Posterior vena cava (tissue), 2 donors: ENCODE results near the gene COX10. TPM values are rescaled to one million over a fixed set of nuclear protein-coding genes. Genes with fewer than 3 reads are reported as not detected.
"Not testable (repeated sequence)": the region's sequence is repeated elsewhere in the genome, so short reads cannot be mapped to it uniquely, and the experiment has no call there.

Experiments used
- DNase-seq: peaks from one replicate; pipeline ENCODE4 v3.0.0-alpha.2; 2020; ENCODE audit warnings: low spot score
- intact Hi-C, 2 donors: fragments of 100-400 bp; cut with DNase I; formaldehyde crosslinking; loops; one replicate each; pipeline versions ENCODE4 v1.14.1 to v1.14.2; 2022 to 2023
- total RNA-seq, 2 donors: library from RNA; stranded (reverse); fragmentation: NEBNext Ultra II Directional; extraction: Animal tissue kit (Norgen Biotek cat#: 25700); gene quantifications; one replicate each; pipeline ENCODE4 v1.2.1, GENCODE V29; 2021
- donor health status: DM: yes; HTN: yes; CAD: no.
- donor health status: DM: yes; HTN: yes; CAD: no.

The COX10 gene
- total RNA-seq, 2 donors from 2014 or later, result 11.7 to 16.2 TPM

- intact Hi-C loops, result no loop called here
- no peak for DNase-seq
Observed at GRCh38 chr17:14158707-14159106, 89.4 kb downstream of the COX10 start.

DNA sequence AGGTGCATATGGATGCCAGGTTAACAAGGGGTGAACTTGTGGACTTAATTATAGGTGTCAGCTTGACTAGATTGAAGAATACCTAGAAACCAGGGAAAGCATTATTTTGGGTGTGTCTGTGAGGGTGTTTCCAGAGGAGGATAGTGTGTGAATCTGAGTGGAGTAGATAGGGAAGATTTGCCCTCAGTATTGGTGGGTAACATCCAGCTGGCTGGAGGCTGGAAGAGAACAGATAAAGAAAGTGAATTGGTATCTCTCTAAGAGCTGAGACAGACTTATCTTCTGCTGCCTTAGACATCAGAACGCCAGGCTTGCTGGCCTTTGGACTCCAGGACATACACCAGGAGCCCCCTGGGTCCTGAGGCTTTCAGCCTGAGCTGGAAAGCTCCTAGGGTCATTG lies 92.1 kb downstream of the COX10 start:
- DNase-seq, result no peak
- intact Hi-C loops, result no loop called here

DNA sequence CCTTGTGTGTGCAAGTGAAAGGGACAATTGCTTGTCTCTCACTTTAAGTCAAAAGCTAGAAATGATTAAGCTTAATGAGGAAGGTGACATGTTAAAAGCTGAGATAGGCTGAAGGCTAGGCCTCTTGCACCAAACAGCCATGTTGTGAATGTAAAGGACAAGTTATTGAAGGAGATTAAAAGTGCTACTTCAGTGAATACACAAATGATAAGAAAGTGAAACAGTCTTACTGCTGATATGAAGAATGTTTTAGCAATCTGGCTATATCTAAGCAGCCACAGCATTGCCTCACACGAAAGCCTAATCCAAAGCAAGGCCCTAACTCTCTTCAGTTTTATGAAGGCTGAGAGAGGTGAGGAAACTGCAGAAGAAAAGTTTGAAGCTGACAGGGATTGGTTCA lies 96.3 kb downstream of the COX10 start:
- DNase-seq, result no peak
- intact Hi-C loops, result no loop called here

DNA sequence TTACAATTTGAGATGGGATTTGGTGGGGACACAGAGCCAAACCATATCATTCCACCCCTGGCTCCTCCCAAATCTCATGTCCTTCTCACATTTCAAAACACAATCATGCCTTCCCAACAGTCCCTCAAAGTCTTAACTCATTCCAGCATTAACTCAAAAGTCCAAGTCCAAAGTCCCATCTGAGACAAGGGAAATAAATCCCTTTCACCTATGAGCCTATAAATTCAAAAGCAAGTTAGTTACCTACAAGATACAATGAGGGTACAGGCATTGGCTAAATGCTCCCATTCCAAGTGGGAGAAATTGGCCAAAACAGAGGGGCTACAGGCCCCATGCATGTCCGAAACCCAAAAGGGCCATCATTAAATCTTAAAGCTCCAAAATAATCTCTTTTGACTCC lies 98.5 kb downstream of the COX10 start:
- DNase-seq, intact Hi-C loops: not testable (repeated sequence)

DNA sequence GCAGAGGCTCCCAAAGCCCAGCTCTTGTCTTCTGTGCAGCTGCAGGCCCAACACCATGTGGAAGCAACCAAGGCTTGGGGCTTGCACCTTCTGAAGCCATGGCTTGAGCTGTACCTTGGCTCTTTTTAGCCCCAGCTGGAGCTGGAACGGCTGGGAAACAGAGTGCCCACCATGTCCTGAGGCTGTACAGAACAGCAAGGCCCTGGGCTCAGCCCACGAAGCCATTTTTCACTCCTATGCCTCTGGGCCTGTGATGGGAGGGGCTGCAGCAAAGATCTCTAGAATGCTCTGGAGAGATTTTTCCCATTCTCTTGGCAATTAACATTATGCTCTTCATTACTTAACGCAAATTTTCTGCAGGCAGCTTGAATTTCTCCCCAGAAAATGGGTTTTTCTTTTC lies 99.3 kb downstream of the COX10 start:
- DNase-seq, result no peak
- intact Hi-C loops, result no loop called here

DNA sequence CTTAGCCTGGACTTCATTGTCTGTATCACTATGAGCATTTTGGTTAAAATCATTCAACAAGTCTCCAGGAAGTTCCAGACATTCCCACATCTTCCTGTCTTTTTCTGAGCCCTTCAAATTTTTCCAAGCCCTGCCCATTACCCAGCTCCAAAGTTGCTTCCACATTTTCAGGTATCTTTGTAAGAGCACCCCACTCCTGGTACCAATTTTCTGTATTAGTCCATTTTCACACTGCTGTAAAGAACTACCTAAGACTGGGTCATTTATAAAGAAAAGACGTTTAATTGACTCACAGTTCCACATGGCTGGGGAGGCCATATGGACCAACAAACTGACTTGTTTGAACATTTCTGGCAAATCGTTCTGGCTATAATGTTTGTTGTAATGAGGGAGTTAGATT lies 100.0 kb downstream of the COX10 start:
- intact Hi-C loops, result no loop called here
- DNase-seq, result no peak

GRCh38 chr17:14169901-14170300 lies 100.6 kb downstream of the COX10 start:
- intact Hi-C loops, result loop anchor here in 1 of 2 donors (10.0 kb wide), 1 partner anchor 155 kb away; no protein-coding TSS in a partner anchor

DNA sequence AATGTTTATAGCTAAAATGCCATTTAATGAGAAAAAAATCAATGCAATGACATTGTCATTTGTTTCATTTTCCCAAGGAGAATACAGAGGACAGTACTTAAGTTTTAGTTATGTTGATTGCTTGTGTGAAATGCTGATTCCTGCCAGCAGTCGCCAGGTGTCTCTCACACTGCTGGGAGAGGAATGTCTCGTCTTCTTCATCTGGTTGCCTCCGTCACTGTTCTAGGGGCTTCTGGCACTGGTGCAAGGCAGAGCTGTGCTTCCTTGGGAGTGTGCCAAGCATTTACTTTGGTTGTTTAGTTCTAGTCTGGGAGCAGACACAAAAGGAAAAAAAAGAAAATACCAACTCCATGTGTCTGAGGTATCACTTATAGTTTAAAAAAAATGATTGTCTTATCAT lies 107.7 kb downstream of the COX10 start:
- DNase-seq, result not testable (repeated sequence)
- intact Hi-C loops, result loop anchor here in 1 of 2 donors (10.0 kb wide), 1 partner anchor 148 kb away; no protein-coding TSS in a partner anchor

More at GRCh38 chr17:14169901-14170300, 100.6 kb downstream of the COX10 start:
- DNase-seq, result no peak

DNA sequence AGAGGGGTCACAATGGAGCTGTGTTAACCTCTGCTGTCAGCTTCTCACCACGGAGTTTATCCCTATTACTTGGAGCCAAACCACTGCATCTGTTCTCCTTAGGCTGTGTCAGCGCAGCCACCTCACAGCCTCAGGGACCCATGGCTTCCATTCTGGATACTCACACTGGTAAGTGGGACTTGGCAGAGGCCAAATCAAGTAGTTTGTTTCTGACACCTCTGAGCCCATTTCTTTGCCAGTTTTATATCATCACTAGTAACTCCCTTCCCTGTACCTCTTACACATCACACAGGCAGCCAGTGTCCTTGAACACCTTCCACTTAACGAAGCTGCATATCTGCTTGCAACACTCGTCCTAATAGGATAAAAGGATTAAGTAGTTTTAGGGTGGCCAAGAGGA lies 108.5 kb downstream of the COX10 start:
- not testable (repeated sequence) for DNase-seq
- intact Hi-C loops, result loop anchor here in 1 of 2 donors (10.0 kb wide), 1 partner anchor 147 kb away; no protein-coding TSS in a partner anchor

DNA sequence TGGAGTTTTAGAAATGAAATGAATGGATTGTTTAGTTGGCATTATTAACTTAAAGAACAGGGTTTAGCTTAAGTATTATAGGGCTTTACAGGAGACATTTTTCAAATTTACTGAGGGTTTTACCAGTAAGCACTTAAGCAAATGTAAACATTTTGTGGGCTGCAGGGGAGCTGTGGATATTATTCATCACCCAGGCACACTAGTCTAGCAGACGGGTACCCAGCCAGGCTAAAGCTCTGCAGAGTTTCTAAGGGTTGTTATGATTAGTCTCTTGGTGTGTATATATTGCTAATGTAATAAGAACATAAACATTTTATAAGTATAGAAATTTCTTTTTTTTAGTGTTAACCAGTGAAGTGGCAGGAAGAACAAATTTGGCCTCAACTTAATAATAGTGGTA lies 110.6 kb downstream of the COX10 start:
- intact Hi-C loops, result loop anchor here in 1 of 2 donors (10.0 kb wide), 1 partner anchor 145 kb away; no protein-coding TSS in a partner anchor
- DNase-seq, result not testable (repeated sequence)

DNA sequence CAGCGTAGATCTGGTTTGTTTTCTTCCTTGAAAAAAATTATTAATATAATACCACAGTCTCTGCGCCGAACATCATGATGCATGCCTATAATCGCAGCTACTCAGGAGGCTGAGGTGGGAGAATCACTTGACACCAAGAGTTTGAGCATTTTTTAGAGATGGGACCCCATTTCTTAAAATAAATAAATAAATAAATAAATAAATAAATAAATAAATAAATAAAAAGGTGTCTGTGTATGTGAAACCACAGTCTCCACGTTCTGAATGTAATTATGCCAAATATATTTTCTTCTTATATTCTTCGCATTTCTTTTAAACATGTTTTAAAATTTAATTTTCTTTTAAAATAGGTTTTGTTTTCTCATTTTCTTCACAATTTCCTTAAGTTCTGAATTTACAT lies 112.8 kb downstream of the COX10 start:
- intact Hi-C loops, DNase-seq: not testable (repeated sequence)

- DNase-seq, intact Hi-C loops: not testable (repeated sequence)
Observed at GRCh38 chr17:14184536-14184935, 115.2 kb downstream of the COX10 start.

DNA sequence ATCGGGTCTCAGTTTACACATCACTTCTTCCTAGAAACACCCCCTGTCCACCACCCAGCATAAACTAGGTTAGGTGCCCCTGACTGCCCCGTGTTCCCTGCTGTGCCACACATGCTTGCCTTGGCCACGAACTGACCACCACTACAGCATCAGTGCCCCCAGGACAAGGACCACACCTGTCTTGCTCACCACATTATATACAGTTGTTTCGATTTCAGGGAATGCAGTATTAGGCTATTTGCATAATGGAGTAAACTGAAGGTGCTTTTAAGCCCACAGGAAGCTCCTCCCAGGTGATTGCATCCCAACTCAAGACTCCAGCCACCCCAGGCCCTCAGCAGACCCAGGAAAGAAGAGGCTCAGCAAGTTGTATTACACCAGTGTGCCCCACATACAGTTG lies 117.1 kb downstream of the COX10 start:
- intact Hi-C loops, DNase-seq: not testable (repeated sequence)

GRCh38 chr17:14190774-14191173 lies 121.5 kb downstream of the COX10 start:
- intact Hi-C loops, DNase-seq: not testable (repeated sequence)

DNA sequence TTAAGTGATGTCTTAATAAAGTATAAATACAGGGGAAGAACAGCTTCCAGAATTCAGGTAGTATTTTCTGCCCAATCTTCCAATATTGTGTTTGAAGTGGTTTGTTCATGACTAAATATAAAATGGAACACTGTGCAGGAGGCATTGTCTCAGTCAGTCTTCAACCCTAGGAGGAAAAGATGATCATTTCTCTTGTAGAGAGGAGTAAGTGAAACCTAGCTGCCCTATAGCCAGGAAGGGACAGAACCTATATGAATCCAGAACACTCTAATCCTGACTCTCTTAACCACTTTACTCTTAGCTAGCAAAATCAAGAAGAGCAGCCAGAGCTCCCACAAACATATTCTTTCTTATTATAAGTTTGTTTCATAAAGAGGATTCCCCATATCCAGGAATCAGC lies 122.2 kb downstream of the COX10 start:
- DNase-seq, intact Hi-C loops: not testable (repeated sequence)

- intact Hi-C loops, result not testable (repeated sequence)
Observed at GRCh38 chr17:14192039-14192438, 122.7 kb downstream of the COX10 start.

GRCh38 chr17:14192636-14193344 lies 123.5 kb downstream of the COX10 start:
- not testable (repeated sequence) for DNase-seq

More at GRCh38 chr17:14192039-14192438, 122.7 kb downstream of the COX10 start:
- not testable (repeated sequence) for DNase-seq

DNA sequence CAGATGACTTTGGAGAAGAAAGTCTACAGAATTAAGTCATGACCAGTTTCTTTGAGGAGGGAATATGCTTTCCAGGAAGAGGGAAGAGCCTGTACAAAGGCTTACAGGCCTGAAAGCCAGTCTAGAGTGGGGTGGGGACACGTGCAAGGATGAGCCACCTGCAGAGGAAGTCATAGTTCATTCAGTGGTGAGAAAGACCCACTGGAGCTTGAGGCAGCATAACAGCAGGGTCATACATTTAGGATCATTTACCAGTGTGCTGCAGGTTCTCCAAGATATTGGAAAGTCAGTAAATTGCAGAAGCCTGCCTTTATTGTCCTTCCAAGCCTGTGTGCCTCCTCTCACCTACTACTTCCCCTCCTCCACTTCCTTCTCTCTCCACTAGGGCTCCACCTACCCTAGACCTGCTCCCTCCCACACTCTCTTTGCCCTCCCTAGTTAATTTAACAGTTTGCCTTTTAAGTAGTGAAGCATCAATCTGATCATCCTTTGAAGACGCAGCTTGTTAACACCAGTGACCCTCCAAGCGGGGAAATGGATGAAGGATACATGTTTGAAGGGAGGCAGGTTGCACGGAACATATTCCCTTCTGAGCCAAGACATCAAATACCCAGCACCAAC lies 127.2 kb downstream of the COX10 start:
- no peak for DNase-seq
- intact Hi-C loops, result no loop called here

More at GRCh38 chr17:14192636-14193344, 123.5 kb downstream of the COX10 start:
- intact Hi-C loops, result not testable (repeated sequence)

DNA sequence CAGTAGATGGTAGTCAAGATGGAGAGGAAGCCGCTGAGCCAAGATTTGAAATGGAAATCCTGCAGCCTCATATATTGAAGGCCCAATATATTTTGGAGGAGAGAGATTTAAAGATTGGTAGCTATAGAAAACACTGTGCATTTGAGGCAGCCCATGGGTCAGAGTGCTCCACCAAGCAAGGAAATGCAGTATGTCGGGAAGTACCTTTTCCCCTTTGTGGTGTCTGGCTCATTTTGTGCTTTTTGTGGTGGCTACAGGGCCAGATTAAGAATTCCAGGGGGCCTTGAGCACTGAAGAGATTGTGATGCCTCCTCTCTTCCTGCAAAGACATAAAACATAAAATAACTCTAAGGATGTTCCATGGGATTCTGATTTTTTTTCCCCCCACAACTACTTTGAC lies 127.8 kb downstream of the COX10 start:
- no peak for DNase-seq
- intact Hi-C loops, result no loop called here

GRCh38 chr17:14197586-14197985 lies 128.3 kb downstream of the COX10 start:
- DNase-seq, result no peak
- intact Hi-C loops, result no loop called here
